H1 (cell line): ENCODE measurements around the gene SNRNP200. TPM values are rescaled to one million over a fixed set of nuclear protein-coding genes. Genes with fewer than 3 reads are reported as not detected.

Experiments used
- CTCF ChIA-PET: fragments of 300-600 bp; sonication (Branson Sonifier 250); formaldehyde crosslinking; loops from one replicate; lab custom pipeline; 2021; ENCODE audit not compliant: partially characterized antibody; lab: Charles Lee
- POLR2A ChIA-PET: fragments of 300-600 bp; sonication (Branson Sonifier 250); formaldehyde crosslinking; loops from one replicate; lab custom pipeline; 2021; ENCODE audit warnings: inconsistent platforms; ENCODE audit not compliant: partially characterized antibody; lab: Charles Lee
- DNase-seq, 2 experiments: peaks; one replicate each; pipeline versions ENCODE4 v3.0.0 to v3.0.0-alpha.2; 2010 to 2022; ENCODE audit warnings: low spot score in 2 of 2, low read depth in 1 of 2, mixed read lengths in 1 of 2
- FAIRE-seq: peaks from 2 replicates; lab custom pipeline; 2011; peaks lifted over from hg19 to GRCh38; lab: Jason Lieb, UNC
- H2AFZ ChIP-seq: 2 replicates; pipeline ENCODE4 v1.8.1; 2012; ENCODE audit warnings: low read length, inconsistent platforms
- H2AK5ac ChIP-seq: 2 replicates; pipeline ENCODE4 v1.6.1; 2013; ENCODE audit warnings: low read depth, low read length
- H2BK120ac ChIP-seq: replicated peaks from 2 replicates; pipeline ENCODE3; 2013; ENCODE audit warnings: low read depth, low read length, inconsistent platforms
- H2BK12ac ChIP-seq: 2 replicates; pipeline ENCODE4 v1.6.1; 2013; ENCODE audit warnings: low read depth, low read length
- H2BK15ac ChIP-seq: 2 replicates; pipeline ENCODE4 v1.6.1; 2013; ENCODE audit warnings: low read length
- H2BK20ac ChIP-seq: 2 replicates; pipeline ENCODE4 v1.6.1; 2013; ENCODE audit warnings: low read length
- H2BK5ac ChIP-seq: 2 replicates; pipeline ENCODE4 v1.6.1; 2013; ENCODE audit warnings: low read depth, low read length
- H3K14ac ChIP-seq: 2 replicates; pipeline ENCODE4 v1.6.1; 2013; ENCODE audit warnings: inconsistent platforms; ENCODE audit not compliant: insufficient read length
- H3K18ac ChIP-seq: 2 replicates; pipeline ENCODE4 v1.6.1; 2013; ENCODE audit warnings: low read length; ENCODE audit errors: extremely low read depth
- H3K23ac ChIP-seq: 2 replicates; pipeline ENCODE4 v1.6.1; 2013; ENCODE audit warnings: inconsistent platforms; ENCODE audit not compliant: insufficient read length
- H3K23me2 ChIP-seq: 2 replicates; pipeline ENCODE4 v1.6.1; 2013; ENCODE audit warnings: low read depth, low read length
- H3K27ac ChIP-seq: 2 replicates; pipeline ENCODE4 v1.6.1; 2011; ENCODE audit warnings: low read depth, low read length, inconsistent platforms
- H3K27me3 ChIP-seq, 4 experiments: replicated peaks in 1 of 4; 1 replicate in 1 of 4; 2 replicates in 3 of 4; pipeline versions ENCODE4 v1.6.1 to v1.8.1; 2011 to 2013; ENCODE audit warnings: low read length in 3 of 4, mild to moderate bottlenecking in 3 of 4, inconsistent platforms in 2 of 4, mixed read lengths in 2 of 4, moderate library complexity in 1 of 4; ENCODE audit not compliant: control insufficient read depth in 3 of 4, insufficient read depth in 3 of 4; ENCODE audit errors: extremely low read depth in 1 of 4
- H3K36me3 ChIP-seq, 4 experiments: 2 replicates each; pipeline versions ENCODE4 v1.6.1 to v1.8.1; 2011 to 2013; ENCODE audit warnings: mild to moderate bottlenecking in 4 of 4, low read length in 3 of 4, moderate library complexity in 2 of 4, control low read depth in 1 of 4, inconsistent platforms in 1 of 4; ENCODE audit not compliant: insufficient read depth in 4 of 4, control insufficient read depth in 2 of 4
- H3K4ac ChIP-seq: replicated peaks from 2 replicates; pipeline ENCODE3; 2013; ENCODE audit warnings: low read length, low read depth, mixed read lengths, inconsistent platforms; ENCODE audit not compliant: insufficient read length
- H3K4me1 ChIP-seq, 4 experiments: replicated peaks in 1 of 4; 1 replicate in 1 of 4; 2 replicates in 3 of 4; pipeline versions ENCODE4 v1.6.1 to v1.8.1; 2011 to 2013; ENCODE audit warnings: low read length in 3 of 4, inconsistent platforms in 2 of 4, mixed read lengths in 1 of 4; ENCODE audit not compliant: insufficient read depth in 4 of 4, control insufficient read depth in 3 of 4
- H3K4me2 ChIP-seq, 2 experiments: 2 replicates each; pipeline versions ENCODE4 v1.6.1 to v1.8.1; 2011 to 2013; ENCODE audit warnings: low read depth in 2 of 2, low read length in 2 of 2, control low read depth in 1 of 2, inconsistent platforms in 1 of 2, mild to moderate bottlenecking in 1 of 2; ENCODE audit not compliant: insufficient read depth in 1 of 2
- H3K4me3 ChIP-seq, 4 experiments: fragments of 200-600, 300-600 bp in 1 of 4; sonication (generic), shearing (Covaris generic), sonication (Bioruptor Twin) in 1 of 4; 2 replicates each; pipeline versions ENCODE4 v1.5.1 to v1.8.1; 2011 to 2016; ENCODE audit warnings: low read length in 4 of 4, low read depth in 3 of 4, control low read depth in 2 of 4, inconsistent platforms in 2 of 4, mild to moderate bottlenecking in 2 of 4, mixed read lengths in 1 of 4, moderate library complexity in 1 of 4; ENCODE audit not compliant: insufficient read depth in 2 of 4; ENCODE audit errors: extremely low read depth in 1 of 4
- H3K56ac ChIP-seq: replicated peaks from 2 replicates; pipeline ENCODE3; 2013; ENCODE audit warnings: low read depth, mild to moderate bottlenecking, mixed read lengths, low read length, inconsistent platforms; ENCODE audit not compliant: insufficient read length
- H3K79me1 ChIP-seq: 2 replicates; pipeline ENCODE4 v1.6.1; 2013; ENCODE audit warnings: low read depth, low read length, control low read depth
- H3K79me2 ChIP-seq, 2 experiments: 2 replicates each; pipeline versions ENCODE4 v1.6.1 to v1.8.1; 2012 to 2013; ENCODE audit warnings: low read length in 2 of 2, mild to moderate bottlenecking in 2 of 2, inconsistent platforms in 1 of 2; ENCODE audit not compliant: insufficient read depth in 2 of 2, control insufficient read depth in 1 of 2
- H3K9ac ChIP-seq, 4 experiments: replicated peaks in 1 of 4; 1 replicate in 1 of 4; 2 replicates in 3 of 4; pipeline versions ENCODE4 v1.6.1 to v1.8.1; 2011 to 2013; ENCODE audit warnings: low read depth in 3 of 4, low read length in 3 of 4, control low read depth in 2 of 4, mild to moderate bottlenecking in 2 of 4, moderate library complexity in 2 of 4, inconsistent platforms in 1 of 4; ENCODE audit errors: extremely low read depth in 1 of 4
- H3K9me3 ChIP-seq, 2 experiments: 2 replicates each; pipeline versions ENCODE4 v1.6.1 to v1.8.1; 2012 to 2013; ENCODE audit warnings: mild to moderate bottlenecking in 2 of 2, moderate library complexity in 2 of 2, control low read depth in 1 of 2, inconsistent platforms in 1 of 2, low read depth in 1 of 2, low read length in 1 of 2, mixed read lengths in 1 of 2; ENCODE audit not compliant: insufficient read depth in 2 of 2
- H4K20me1 ChIP-seq, 2 experiments: replicated peaks in 1 of 2; 2 replicates each; pipeline versions ENCODE3 to v1.8.1; 2011 to 2013; ENCODE audit warnings: inconsistent platforms in 2 of 2, low read length in 2 of 2, mild to moderate bottlenecking in 1 of 2; ENCODE audit not compliant: insufficient read depth in 2 of 2, control insufficient read depth in 1 of 2
- H4K5ac ChIP-seq: 2 replicates; pipeline ENCODE4 v1.6.1; 2013; ENCODE audit warnings: low read length, low read depth, mixed read lengths, inconsistent platforms; ENCODE audit not compliant: insufficient read length
- H4K8ac ChIP-seq: 2 replicates; pipeline ENCODE4 v1.8.0; 2013; ENCODE audit warnings: mild to moderate bottlenecking, moderate library complexity, low read length, inconsistent platforms; ENCODE audit not compliant: insufficient read depth; ENCODE audit errors: extremely low read depth
- H4K91ac ChIP-seq: replicated peaks from 2 replicates; pipeline ENCODE3; 2013; ENCODE audit warnings: low read length, mixed read lengths, inconsistent platforms; ENCODE audit not compliant: insufficient read length
- EP300 ChIP-seq, 2 experiments: IDR thresholded peaks; 1 replicate in 1 of 2; 2 replicates in 1 of 2; pipeline ENCODE4 v1.6.1; 2011 to 2012; ENCODE audit warnings: low read depth in 2 of 2, low read length in 2 of 2, mild to moderate bottlenecking in 2 of 2, borderline replicate concordance in 1 of 2, inconsistent platforms in 1 of 2, moderate library complexity in 1 of 2
- HDAC6 ChIP-seq: IDR thresholded peaks from one replicate; pipeline ENCODE4 v1.7.1; 2012; ENCODE audit warnings: low read depth, mild to moderate bottlenecking, inconsistent platforms, low read length, moderate library complexity
- JUN ChIP-seq: IDR thresholded peaks from 2 replicates; pipeline ENCODE4 v1.6.1; 2011; ENCODE audit warnings: low read depth, mild to moderate bottlenecking, improper control_type of control experiment, low read length
- POLR2AphosphoS5 ChIP-seq: IDR thresholded peaks from 2 replicates; pipeline ENCODE4 v1.6.1; 2011; ENCODE audit warnings: low read depth, low read length
- SIRT6 ChIP-seq: IDR thresholded peaks from one replicate; pipeline ENCODE4 v1.7.1; 2012; ENCODE audit warnings: low read length, inconsistent platforms
- TCF12 ChIP-seq: IDR thresholded peaks from 2 replicates; pipeline ENCODE4 v1.6.1; 2011; ENCODE audit warnings: low read depth, mild to moderate bottlenecking, low read length
- YY1 ChIP-seq: IDR thresholded peaks from 2 replicates; pipeline ENCODE4 v1.6.1; 2011; ENCODE audit warnings: low read depth, mild to moderate bottlenecking, low read length
- WGBS, 2 experiments: shearing (Covaris generic) in 1 of 2; methylation state at CpG; one replicate each; pipeline versions ENCODE4 v1.1.6 to v1.1.7; 2013 to 2015; ENCODE audit warnings: low lambda C conversion rate in 2 of 2, mixed read lengths in 2 of 2, inconsistent platforms in 1 of 2, low coverage in 1 of 2, missing lambda C conversion rate in 1 of 2; ENCODE audit not compliant: insufficient replicate concordance in 2 of 2, insufficient coverage in 1 of 2, insufficient read length in 1 of 2; ENCODE audit errors: extremely low coverage in 1 of 2, missing lambda C conversion rate in 1 of 2; 5-methylcytosine and 5-hydroxymethylcytosine counted together
- polyA plus RNA-seq, 7 experiments: library from polyadenylated mRNA; depleted of rRNA in 3 of 7; stranded (reverse) in 5 of 7; unstranded in 2 of 7; fragments of >200 nt in 5 of 7; fragments of 200-250 nt in 2 of 7; gene quantifications; 1 replicate in 5 of 7; 2 replicates in 1 of 7; 4 replicates in 1 of 7; pipeline versions ENCODE4 v1.2.1 to v1.2.3, GENCODE V29; 2011 to 2013; ENCODE audit warnings: missing spikeins in 2 of 7, mixed read lengths in 2 of 7
- total RNA-seq: library from RNA; stranded (reverse); fragmentation: NEBNext Ultra II Directional; extraction: Animal tissue kit (Norgen Biotek cat#: 25700); gene quantifications from 2 replicates; pipeline ENCODE4 v1.2.1, GENCODE V29; 2021

The SNRNP200 gene
- total and polyA plus RNA-seq, 2 of the 8 experiments (the other 6 are each of a cell fraction or from before 2014, with no cell fraction given), result 190 to 289 TPM

GRCh38 chr2:96259497-96259921 is 45.8 kb downstream of the SNRNP200 start:
- H2BK5ac ChIP-seq, result no peak overlapping the region
- peaks cover 26% of the 10 kb centered on the region for H3K79me1 ChIP-seq
- no peak overlapping the region for H2AK5ac ChIP-seq
- peaks cover 0 to 8% (median 3%) of the 10 kb centered on the region in 4 experiments; a peak in 4 of 7 replicates for H3K4me1 ChIP-seq
- H2BK120ac ChIP-seq, result no peak overlapping the region
- H2BK20ac ChIP-seq, result no peak overlapping the region
- ChIA-PET CTCF (interaction anchor here (1.0 to 2.5 kb wide), 10 partner anchors 8 to 267 kb away, joined by 3 to 11 read pairs (median 4); partner anchors contain the start of gene ASTL), POLR2A (interaction anchor here (1.3 to 3.8 kb wide), 4 partner anchors 8 to 51 kb away, joined by 3 to 16 read pairs (median 9); partner anchors contain the start of gene STARD7)
- H3K14ac ChIP-seq, result no peak overlapping the region
- H3K4ac ChIP-seq, result no peak overlapping the region
- FAIRE-seq (no peak), DNase-seq (no peak)
- H3K27me3 ChIP-seq, result no peaks in the 10 kb centered on the region
- no peak overlapping the region for H3K23ac ChIP-seq
- no peak overlapping the region for H2AFZ ChIP-seq
- no peaks in the 10 kb centered on the region for H3K9me3 ChIP-seq
- H3K4me2 ChIP-seq, result no peak overlapping the region
- H3K36me3 ChIP-seq, result peaks cover 0 to 2% (median 0%) of the 10 kb centered on the region in 4 experiments; a peak in 2 of 8 replicates
- H4K8ac ChIP-seq, result no peak overlapping the region
- H3K23me2 ChIP-seq, result no peaks in the 10 kb centered on the region
- H3K4me3 ChIP-seq, result no peak overlapping the region
- H4K20me1 ChIP-seq, result peaks cover 0 to 11% of the 10 kb centered on the region in 2 experiments
- no peak overlapping the region for H4K91ac ChIP-seq
- H3K27ac ChIP-seq, result no peak overlapping the region
- no peak overlapping the region for H4K5ac ChIP-seq
- H3K9ac ChIP-seq, result no peak overlapping the region
- TF ChIP-seq YY1, result no peak
- no peak for TF ChIP-seq EP300 (IDR thresholded peaks at IDR 0.05; ENCODE audit: borderline replicate concordance in 1 of 2, low read depth in 2 of 2, low read length in 2 of 2)
- TF ChIP-seq POLR2AphosphoS5, result no peak
- no peak for TF ChIP-seq JUN
- TF ChIP-seq HDAC6, result no peak
- no peak for TF ChIP-seq TCF12
- no peak for TF ChIP-seq SIRT6
- H2BK15ac ChIP-seq, result no peak overlapping the region
- no peak overlapping the region for H3K18ac ChIP-seq
- H3K56ac ChIP-seq, result no peak overlapping the region
- peaks cover 0 to 23% of the 10 kb centered on the region in 2 experiments; a peak in 2 of 4 replicates for H3K79me2 ChIP-seq
- WGBS, 2 experiments, result 89% methylated on average over 5 of the region's 5 CpGs; no CpG with 5 or more reads in 1 of the 2 experiments
- H2BK12ac ChIP-seq, result no peak overlapping the region
